Liver (tissue), 9 donors: ENCODE results near the gene NKX2-3. TPM values are rescaled to one million over a fixed set of nuclear protein-coding genes. Genes with fewer than 3 reads are reported as not detected.

Experiments used
- DNase-seq: peaks from one replicate; pipeline ENCODE4 v3.0.0-alpha.2; 2017; ENCODE audit warnings: low spot score
- H3K27ac ChIP-seq, 2 donors: one replicate each; pipeline ENCODE4 v1.7.0; 2013; ENCODE audit warnings: inconsistent platforms in 2 of 2, low read length in 2 of 2, control low read depth in 1 of 2, low read depth in 1 of 2, mild to moderate bottlenecking in 1 of 2
- H3K27me3 ChIP-seq, 4 donors: one replicate each; pipeline versions ENCODE4 v1.6.1 to v1.7.0; 2013; ENCODE audit warnings: low read length in 3 of 4, inconsistent platforms in 1 of 4, mild to moderate bottlenecking in 1 of 4, moderate library complexity in 1 of 4; ENCODE audit not compliant: control insufficient read depth in 4 of 4, insufficient read depth in 4 of 4
- H3K36me3 ChIP-seq, 4 donors: one replicate each; pipeline versions ENCODE4 v1.6.1 to v1.7.0; 2013; ENCODE audit warnings: low read length in 3 of 4, mild to moderate bottlenecking in 3 of 4, low read depth in 1 of 4, moderate library complexity in 1 of 4; ENCODE audit not compliant: control insufficient read depth in 4 of 4, insufficient read depth in 3 of 4
- H3K4me1 ChIP-seq, 4 donors: one replicate each; pipeline versions ENCODE4 v1.6.1 to v1.7.0; 2013; ENCODE audit warnings: low read length in 3 of 4, mild to moderate bottlenecking in 3 of 4, moderate library complexity in 1 of 4; ENCODE audit not compliant: control insufficient read depth in 4 of 4, insufficient read depth in 4 of 4
- H3K4me3 ChIP-seq, 3 donors: one replicate each; pipeline versions ENCODE4 v1.6.1 to v1.7.0; 2013; ENCODE audit warnings: low read length in 3 of 3, control low read depth in 1 of 3, low read depth in 1 of 3, mild to moderate bottlenecking in 1 of 3
- H3K9ac ChIP-seq, 2 donors: one replicate each; pipeline ENCODE4 v1.7.0; 2013; ENCODE audit warnings: low read length in 2 of 2, mild to moderate bottlenecking in 2 of 2, moderate library complexity in 2 of 2, control low read depth in 1 of 2, low read depth in 1 of 2
- H3K9me3 ChIP-seq, 4 donors: one replicate each; pipeline versions ENCODE4 v1.6.1 to v1.7.0; 2013; ENCODE audit warnings: low read length in 3 of 4; ENCODE audit not compliant: control insufficient read depth in 4 of 4
- CTCF ChIP-seq: fragments of 150-350 bp; IDR thresholded peaks from 2 replicates; pipeline ENCODE4 v1.5.1; 2017; ENCODE audit warnings: improper control_type of control experiment, low read depth, low read length; ENCODE audit not compliant: missing input control
- EGR1 ChIP-seq, 2 donors: IDR thresholded peaks; 2 replicates each; pipeline ENCODE4 v1.6.1; 2016 to 2018; ENCODE audit warnings: antibody characterized with exemption in 2 of 2, low read depth in 2 of 2
- FOXA1 ChIP-seq: IDR thresholded peaks from 2 replicates; pipeline ENCODE4 v1.6.1; 2016; ENCODE audit warnings: antibody characterized with exemption
- FOXA2 ChIP-seq: IDR thresholded peaks from 2 replicates; pipeline ENCODE4 v1.6.1; 2016; ENCODE audit warnings: antibody characterized with exemption
- GABPA ChIP-seq, 2 donors: IDR thresholded peaks in 1 of 2; conservative IDR thresholded peaks in 1 of 2; 2 replicates each; pipeline ENCODE4 v1.6.1; 2016; ENCODE audit warnings: antibody characterized with exemption in 2 of 2, mild to moderate bottlenecking in 1 of 2, moderate library complexity in 1 of 2
- HNF4A ChIP-seq, 2 donors: conservative IDR thresholded peaks; 2 replicates each; pipeline ENCODE4 v1.6.1; 2016; ENCODE audit warnings: antibody characterized with exemption in 2 of 2, mild to moderate bottlenecking in 2 of 2
- HNF4G ChIP-seq: IDR thresholded peaks from 2 replicates; pipeline ENCODE4 v1.6.1; 2016; ENCODE audit warnings: antibody characterized with exemption
- JUND ChIP-seq, 2 donors: IDR thresholded peaks; 2 replicates each; pipeline ENCODE4 v1.6.1; 2016; ENCODE audit warnings: antibody characterized with exemption in 2 of 2
- NR2F2 ChIP-seq: IDR thresholded peaks from 2 replicates; pipeline ENCODE4 v1.6.1; 2016; ENCODE audit warnings: antibody characterized with exemption
- RAD21 ChIP-seq, 2 donors: IDR thresholded peaks; 2 replicates each; pipeline ENCODE4 v1.6.1; 2016; ENCODE audit warnings: antibody characterized with exemption in 2 of 2, mild to moderate bottlenecking in 2 of 2
- RXRA ChIP-seq, 2 donors: IDR thresholded peaks; 2 replicates each; pipeline ENCODE4 v1.6.1; 2017 to 2018; ENCODE audit warnings: antibody characterized with exemption in 2 of 2, mild to moderate bottlenecking in 1 of 2
- TAF1 ChIP-seq: conservative IDR thresholded peaks from 2 replicates; pipeline ENCODE4 v1.6.1; 2016; ENCODE audit warnings: antibody characterized with exemption, mild to moderate bottlenecking
- YY1 ChIP-seq: IDR thresholded peaks from 2 replicates; pipeline ENCODE4 v1.6.1; 2016; ENCODE audit warnings: antibody characterized with exemption, mild to moderate bottlenecking
- WGBS: extraction: QIAGEN DNeasy Blood & Tissue Kit; methylation state at CpG from one replicate; pipeline ENCODE4 v1.1.7; 2013; 5-methylcytosine and 5-hydroxymethylcytosine counted together
- polyA plus RNA-seq, 2 donors: library from polyadenylated mRNA; stranded (reverse) in 1 of 2; unstranded in 1 of 2; fragments of 200-250 nt in 1 of 2; fragments of >200 nt in 1 of 2; fragmentation: Nextera tagmentation in 1 of 2; extraction: Ambion mirVana in 1 of 2; gene quantifications; one replicate each; pipeline versions ENCODE4 v1.2.1 to v1.2.3, GENCODE V29; 2013 to 2015
- total RNA-seq, 2 donors: library from RNA; depleted of rRNA; stranded (reverse); fragments of >200 nt; gene quantifications; one replicate each; pipeline ENCODE4 v1.2.3, GENCODE V29; 2014
- TF ChIP-seq, protein P1 (sequence below): IDR thresholded peaks from 2 replicates; pipeline ENCODE4 v1.6.1; 2016; ENCODE audit warnings: antibody characterized with exemption, mild to moderate bottlenecking
- TF ChIP-seq, protein P2 (sequence below): IDR thresholded peaks from 2 replicates; pipeline ENCODE4 v1.6.1; 2016; ENCODE audit warnings: antibody characterized with exemption
- donor health status: healthy.
- donor health status: healthy.
- donor health status: healthy.
- donor health status: healthy.
- donor health status: healthy.

Gene NKX2-3
- total and polyA plus RNA-seq, 4 donors: 0.06 to 0.09 TPM; not detected in 2

GRCh38 chr10:99551158-99551557 is 18.4 kb downstream of the NKX2-3 start:
- Histone ChIP-seq H3K4me1 (no peaks in the 10 kb centered on the region), H3K9me3 (no peaks in the 10 kb centered on the region), H3K27ac (no peak overlapping the region), H3K4me3 (no peak overlapping the region), H3K27me3 (peaks cover 0 to 39% (median 4%) of the 10 kb centered on the region in 4 donors), H3K36me3 (no peaks in the 10 kb centered on the region), H3K9ac (no peak overlapping the region)
- no peak for TF ChIP-seq RXRA (IDR thresholded peaks at IDR 0.05)
- DNase-seq: no peak
- WGBS: 38% methylated on average over 5 of the region's 5 CpGs

- TF ChIP-seq FOXA1 (no peak), JUND (IDR thresholded peaks at IDR 0.05) (no peak), HNF4A (conservative IDR thresholded peaks at IDR 0.05) (no peak), FOXA2 (no peak), HNF4G (no peak), EGR1 (IDR thresholded peaks at IDR 0.05; ENCODE audit: low read depth in 2 of 2) (no peak), NR2F2 (no peak), GABPA (IDR thresholded peaks at IDR 0.05 in 1 of 2, conservative IDR thresholded peaks at IDR 0.05 in 1 of 2) (no peak), TAF1 (no peak), CTCF (no peak), YY1 (no peak), RXRA (IDR thresholded peaks at IDR 0.05) (no peak), RAD21 (IDR thresholded peaks at IDR 0.05) (no peak)
- TF ChIP-seq, protein P1, sequence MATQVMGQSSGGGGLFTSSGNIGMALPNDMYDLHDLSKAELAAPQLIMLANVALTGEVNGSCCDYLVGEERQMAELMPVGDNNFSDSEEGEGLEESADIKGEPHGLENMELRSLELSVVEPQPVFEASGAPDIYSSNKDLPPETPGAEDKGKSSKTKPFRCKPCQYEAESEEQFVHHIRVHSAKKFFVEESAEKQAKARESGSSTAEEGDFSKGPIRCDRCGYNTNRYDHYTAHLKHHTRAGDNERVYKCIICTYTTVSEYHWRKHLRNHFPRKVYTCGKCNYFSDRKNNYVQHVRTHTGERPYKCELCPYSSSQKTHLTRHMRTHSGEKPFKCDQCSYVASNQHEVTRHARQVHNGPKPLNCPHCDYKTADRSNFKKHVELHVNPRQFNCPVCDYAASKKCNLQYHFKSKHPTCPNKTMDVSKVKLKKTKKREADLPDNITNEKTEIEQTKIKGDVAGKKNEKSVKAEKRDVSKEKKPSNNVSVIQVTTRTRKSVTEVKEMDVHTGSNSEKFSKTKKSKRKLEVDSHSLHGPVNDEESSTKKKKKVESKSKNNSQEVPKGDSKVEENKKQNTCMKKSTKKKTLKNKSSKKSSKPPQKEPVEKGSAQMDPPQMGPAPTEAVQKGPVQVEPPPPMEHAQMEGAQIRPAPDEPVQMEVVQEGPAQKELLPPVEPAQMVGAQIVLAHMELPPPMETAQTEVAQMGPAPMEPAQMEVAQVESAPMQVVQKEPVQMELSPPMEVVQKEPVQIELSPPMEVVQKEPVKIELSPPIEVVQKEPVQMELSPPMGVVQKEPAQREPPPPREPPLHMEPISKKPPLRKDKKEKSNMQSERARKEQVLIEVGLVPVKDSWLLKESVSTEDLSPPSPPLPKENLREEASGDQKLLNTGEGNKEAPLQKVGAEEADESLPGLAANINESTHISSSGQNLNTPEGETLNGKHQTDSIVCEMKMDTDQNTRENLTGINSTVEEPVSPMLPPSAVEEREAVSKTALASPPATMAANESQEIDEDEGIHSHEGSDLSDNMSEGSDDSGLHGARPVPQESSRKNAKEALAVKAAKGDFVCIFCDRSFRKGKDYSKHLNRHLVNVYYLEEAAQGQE: no peak
- TF ChIP-seq, protein P2, sequence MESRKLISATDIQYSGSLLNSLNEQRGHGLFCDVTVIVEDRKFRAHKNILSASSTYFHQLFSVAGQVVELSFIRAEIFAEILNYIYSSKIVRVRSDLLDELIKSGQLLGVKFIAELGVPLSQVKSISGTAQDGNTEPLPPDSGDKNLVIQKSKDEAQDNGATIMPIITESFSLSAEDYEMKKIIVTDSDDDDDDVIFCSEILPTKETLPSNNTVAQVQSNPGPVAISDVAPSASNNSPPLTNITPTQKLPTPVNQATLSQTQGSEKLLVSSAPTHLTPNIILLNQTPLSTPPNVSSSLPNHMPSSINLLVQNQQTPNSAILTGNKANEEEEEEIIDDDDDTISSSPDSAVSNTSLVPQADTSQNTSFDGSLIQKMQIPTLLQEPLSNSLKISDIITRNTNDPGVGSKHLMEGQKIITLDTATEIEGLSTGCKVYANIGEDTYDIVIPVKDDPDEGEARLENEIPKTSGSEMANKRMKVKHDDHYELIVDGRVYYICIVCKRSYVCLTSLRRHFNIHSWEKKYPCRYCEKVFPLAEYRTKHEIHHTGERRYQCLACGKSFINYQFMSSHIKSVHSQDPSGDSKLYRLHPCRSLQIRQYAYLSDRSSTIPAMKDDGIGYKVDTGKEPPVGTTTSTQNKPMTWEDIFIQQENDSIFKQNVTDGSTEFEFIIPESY: no peak
- H3K9ac ChIP-seq: no peak overlapping the region
- peaks cover 0 to 36% (median 4%) of the 10 kb centered on the region in 4 donors for H3K27me3 ChIP-seq
- no peak overlapping the region for H3K4me3 ChIP-seq
- no peaks in the 10 kb centered on the region for H3K9me3 ChIP-seq
- no peak overlapping the region for H3K27ac ChIP-seq
- 29% methylated on average over 3 of the region's 3 CpGs for WGBS
- no peaks in the 10 kb centered on the region for H3K36me3 ChIP-seq
- no peaks in the 10 kb centered on the region for H3K4me1 ChIP-seq
- DNase-seq: no peak
Observed at GRCh38 chr10:99551616-99552015, 18.9 kb downstream of the NKX2-3 start.
